ENCODE results near the gene GPRC5C.

Gene GPRC5C

DNA sequence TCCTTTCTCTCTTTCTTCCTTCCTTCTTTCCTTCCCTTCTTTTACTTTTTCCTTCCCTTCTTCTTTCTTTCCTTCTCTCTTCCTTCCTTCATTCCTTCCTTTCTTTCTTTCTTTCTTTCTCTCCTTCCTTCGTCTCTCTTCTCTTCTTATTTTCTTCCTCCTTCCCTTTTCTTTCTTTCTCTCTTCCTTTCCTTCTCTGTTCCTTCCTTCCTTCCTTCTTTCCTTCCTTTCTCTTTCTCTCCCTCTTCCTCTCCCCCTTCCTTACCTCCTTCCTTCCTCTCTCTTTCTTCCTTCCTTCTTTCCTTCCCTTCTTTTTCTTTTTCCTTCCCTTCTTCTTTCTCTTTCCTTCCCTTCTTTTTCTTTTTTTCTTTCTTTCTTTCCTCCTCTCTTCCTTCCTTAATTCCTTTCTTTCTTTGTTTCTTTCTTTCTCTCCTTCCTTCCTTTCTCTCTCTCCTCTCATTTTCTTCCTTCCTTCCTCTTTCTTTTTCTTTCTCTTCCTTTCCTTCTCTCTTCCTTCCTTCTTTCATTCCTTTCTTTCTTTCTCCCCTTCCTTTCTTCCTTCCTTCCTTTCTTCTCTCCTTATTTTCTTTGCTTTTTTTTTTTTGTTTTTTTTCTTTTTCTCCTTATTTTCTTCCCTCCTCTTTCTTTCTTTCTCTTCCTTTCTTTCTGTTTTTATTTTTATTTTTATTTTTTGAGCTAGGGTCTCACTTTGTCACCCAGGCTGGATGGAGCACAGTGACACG, 41.8 kb upstream of the GPRC5C start:
- TF ChIP-seq, protein P1, sequence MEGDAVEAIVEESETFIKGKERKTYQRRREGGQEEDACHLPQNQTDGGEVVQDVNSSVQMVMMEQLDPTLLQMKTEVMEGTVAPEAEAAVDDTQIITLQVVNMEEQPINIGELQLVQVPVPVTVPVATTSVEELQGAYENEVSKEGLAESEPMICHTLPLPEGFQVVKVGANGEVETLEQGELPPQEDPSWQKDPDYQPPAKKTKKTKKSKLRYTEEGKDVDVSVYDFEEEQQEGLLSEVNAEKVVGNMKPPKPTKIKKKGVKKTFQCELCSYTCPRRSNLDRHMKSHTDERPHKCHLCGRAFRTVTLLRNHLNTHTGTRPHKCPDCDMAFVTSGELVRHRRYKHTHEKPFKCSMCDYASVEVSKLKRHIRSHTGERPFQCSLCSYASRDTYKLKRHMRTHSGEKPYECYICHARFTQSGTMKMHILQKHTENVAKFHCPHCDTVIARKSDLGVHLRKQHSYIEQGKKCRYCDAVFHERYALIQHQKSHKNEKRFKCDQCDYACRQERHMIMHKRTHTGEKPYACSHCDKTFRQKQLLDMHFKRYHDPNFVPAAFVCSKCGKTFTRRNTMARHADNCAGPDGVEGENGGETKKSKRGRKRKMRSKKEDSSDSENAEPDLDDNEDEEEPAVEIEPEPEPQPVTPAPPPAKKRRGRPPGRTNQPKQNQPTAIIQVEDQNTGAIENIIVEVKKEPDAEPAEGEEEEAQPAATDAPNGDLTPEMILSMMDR (IDR thresholded peaks at IDR 0.05; ENCODE audit: low read length, missing control alignments), result no peak
- no peak for DNase-seq (ENCODE audit: low read depth)
- no peak overlapping the region for H3K4me3 ChIP-seq (replicated peaks; ENCODE audit: low read depth, low read length)

- no peak for DNase-seq (ENCODE audit: low read depth)
- H3K4me3 ChIP-seq (replicated peaks; ENCODE audit: low read depth, low read length), result no peak overlapping the region
- TF ChIP-seq, protein P1 (IDR thresholded peaks at IDR 0.05; ENCODE audit: low read length, missing control alignments), result no peak
Measured at GRCh38 chr17:74390680-74391653, 40.9 kb upstream of the GPRC5C start.

DNA sequence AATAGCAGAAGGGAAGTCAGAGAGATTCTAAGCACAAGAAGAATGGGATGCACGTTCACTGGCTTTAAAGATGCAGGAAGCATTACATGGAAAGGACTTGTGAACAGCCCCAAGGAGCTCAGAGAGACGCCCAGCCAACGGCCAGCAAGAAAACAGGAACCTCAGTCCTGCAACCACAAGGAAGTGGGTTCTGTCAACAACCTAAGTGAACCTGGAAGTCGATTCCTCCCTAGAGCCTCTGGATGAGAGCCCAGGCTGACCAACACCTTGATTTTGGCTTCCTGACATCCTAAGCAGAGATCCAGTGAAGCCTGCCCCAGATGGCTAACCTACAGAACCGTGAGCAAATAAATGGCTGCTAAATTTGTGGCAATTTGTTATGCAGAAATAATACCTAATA, 40.1 kb upstream of the GPRC5C start:
- TF ChIP-seq, protein P1 (IDR thresholded peaks at IDR 0.05; ENCODE audit: low read length, missing control alignments), result no peak

GRCh38 chr17:74392848-74393247, 39.0 kb upstream of the GPRC5C start:
- TF ChIP-seq, protein P1 (IDR thresholded peaks at IDR 0.05; ENCODE audit: low read length, missing control alignments), result no peak
- no peak for DNase-seq (ENCODE audit: low read depth)
- no peak overlapping the region for H3K4me3 ChIP-seq (replicated peaks; ENCODE audit: low read depth, low read length)

More for the DNA sequence above, 40.1 kb upstream of the GPRC5C start:
- H3K4me3 ChIP-seq (replicated peaks; ENCODE audit: low read depth, low read length), result no peak overlapping the region
- no peak for DNase-seq (ENCODE audit: low read depth)

GRCh38 chr17:74393346-74393942, 38.4 kb upstream of the GPRC5C start:
- TF ChIP-seq, protein P1 (IDR thresholded peaks at IDR 0.05; ENCODE audit: low read length, missing control alignments), result no peak
- H3K4me3 ChIP-seq (replicated peaks; ENCODE audit: low read depth, low read length), result no peak overlapping the region
- DNase-seq (ENCODE audit: low read depth), result no peak

DNA sequence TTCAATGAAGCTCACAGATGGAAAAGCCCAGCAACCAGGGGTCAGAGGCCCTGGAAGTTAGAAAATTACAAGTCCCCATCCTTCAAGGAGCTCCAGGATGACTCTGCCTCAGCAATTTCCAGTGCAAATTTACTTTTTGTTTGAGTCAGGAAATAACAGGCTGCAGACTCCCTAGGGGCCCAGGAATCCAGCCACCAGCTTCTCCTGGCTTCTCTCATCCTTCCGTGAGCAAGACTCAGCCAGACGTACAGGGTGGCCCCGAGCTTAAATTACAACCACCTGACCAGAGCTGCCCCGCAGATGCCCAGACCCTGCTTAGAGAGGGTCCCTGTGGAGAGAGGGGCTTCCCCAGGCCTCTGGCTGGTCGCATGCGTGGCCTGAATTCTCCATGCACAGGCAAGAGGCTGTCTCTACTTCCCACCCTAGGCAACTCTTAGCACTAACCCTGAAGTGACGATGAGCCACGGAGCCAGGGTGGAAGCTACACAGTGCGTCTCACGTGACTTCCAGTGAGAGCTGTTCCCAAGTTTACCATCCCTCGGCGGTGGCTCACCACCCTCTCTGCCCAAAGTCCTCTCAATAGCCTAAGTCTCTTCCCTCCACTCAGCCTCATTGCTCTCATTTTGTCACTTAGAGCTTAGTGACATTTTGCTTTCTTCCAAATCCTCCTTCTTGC, 37.5 kb upstream of the GPRC5C start:
- DNase-seq (ENCODE audit: low read depth), result no peak

More for the DNA sequence above, 37.5 kb upstream of the GPRC5C start:
- no peak overlapping the region for H3K4me3 ChIP-seq (replicated peaks; ENCODE audit: low read depth, low read length)
- TF ChIP-seq, protein P1 (IDR thresholded peaks at IDR 0.05; ENCODE audit: low read length, missing control alignments), result no peak
